K562 (cell line): Measurements from ENCODE around the gene TMEM43.

Experiments used
- BRD4 ChIP-seq: fragments of 200-600 bp; sonication (generic); IDR thresholded peaks from 2 replicates; pipeline ENCODE4 v1.6.1; 2017; ENCODE audit warnings: inconsistent platforms
- CTCF ChIP-seq, 3 experiments: IDR thresholded peaks in 2 of 3; conservative IDR thresholded peaks in 1 of 3; 2 replicates each; pipeline ENCODE4 v1.5.1; 2011 to 2012; ENCODE audit warnings: low read length in 3 of 3, mild to moderate bottlenecking in 3 of 3, control low read depth in 2 of 3, improper control_type of control experiment in 1 of 3, inconsistent platforms in 1 of 3, low read depth in 1 of 3, mixed read lengths in 1 of 3, moderate library complexity in 1 of 3; ENCODE audit not compliant: insufficient read depth in 2 of 3
- POLR2A ChIP-seq: fragments of 450-650 bp; conservative IDR thresholded peaks from 2 replicates; pipeline ENCODE4 v1.6.1; 2016
- RBM17 ChIP-seq: fragments of 200-400 bp; formaldehyde crosslinking; IDR thresholded peaks from 2 replicates; pipeline ENCODE4 v1.6.1; 2017; ENCODE audit warnings: low read depth, mild to moderate bottlenecking, low read length, borderline replicate concordance

- TF ChIP-seq CTCF (IDR thresholded peaks at IDR 0.05 in 2 of 3, conservative IDR thresholded peaks at IDR 0.05 in 1 of 3; ENCODE audit: insufficient read depth in 2 of 3, low read depth in 1 of 3, low read length in 3 of 3) (no peak), POLR2A (no peak), RBM17 (no peak), BRD4 (no peak)
Measured at GRCh38 chr3:14126887-14127505, 2.1 kb downstream of the TMEM43 start.
